ENCODE measurements around the gene PI4KA.
"Not testable (repeated sequence)": the region's sequence is repeated elsewhere in the genome, so short reads cannot be mapped to it uniquely, and the experiment has no call there.

PI4KA gene

DNA sequence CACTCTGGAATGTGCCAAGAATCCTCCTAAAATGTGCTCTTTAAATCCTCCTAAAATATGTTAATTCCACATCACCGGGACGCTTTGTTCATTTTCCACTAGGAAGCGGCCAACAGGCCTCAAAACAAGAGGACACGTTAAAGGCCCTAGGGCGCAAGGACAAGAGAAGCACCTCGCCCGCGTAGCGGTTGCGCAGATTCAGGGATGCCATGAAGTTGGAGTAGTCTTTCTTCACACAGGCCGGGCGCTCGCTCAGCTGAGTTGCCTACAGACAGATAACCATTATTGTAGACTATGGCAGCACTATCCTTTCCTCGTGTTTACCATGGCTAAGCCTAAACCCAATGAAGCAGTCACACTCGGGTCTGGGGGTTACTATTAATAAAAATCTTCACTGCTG lies 114.2 kb downstream of the PI4KA start:
- TF ChIP-seq, protein P1, sequence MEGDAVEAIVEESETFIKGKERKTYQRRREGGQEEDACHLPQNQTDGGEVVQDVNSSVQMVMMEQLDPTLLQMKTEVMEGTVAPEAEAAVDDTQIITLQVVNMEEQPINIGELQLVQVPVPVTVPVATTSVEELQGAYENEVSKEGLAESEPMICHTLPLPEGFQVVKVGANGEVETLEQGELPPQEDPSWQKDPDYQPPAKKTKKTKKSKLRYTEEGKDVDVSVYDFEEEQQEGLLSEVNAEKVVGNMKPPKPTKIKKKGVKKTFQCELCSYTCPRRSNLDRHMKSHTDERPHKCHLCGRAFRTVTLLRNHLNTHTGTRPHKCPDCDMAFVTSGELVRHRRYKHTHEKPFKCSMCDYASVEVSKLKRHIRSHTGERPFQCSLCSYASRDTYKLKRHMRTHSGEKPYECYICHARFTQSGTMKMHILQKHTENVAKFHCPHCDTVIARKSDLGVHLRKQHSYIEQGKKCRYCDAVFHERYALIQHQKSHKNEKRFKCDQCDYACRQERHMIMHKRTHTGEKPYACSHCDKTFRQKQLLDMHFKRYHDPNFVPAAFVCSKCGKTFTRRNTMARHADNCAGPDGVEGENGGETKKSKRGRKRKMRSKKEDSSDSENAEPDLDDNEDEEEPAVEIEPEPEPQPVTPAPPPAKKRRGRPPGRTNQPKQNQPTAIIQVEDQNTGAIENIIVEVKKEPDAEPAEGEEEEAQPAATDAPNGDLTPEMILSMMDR (IDR thresholded peaks at IDR 0.05; ENCODE audit: insufficient read depth, low read depth, low read length, missing control alignments) = no peak
- DNase-seq (ENCODE audit: low read depth) = no peak
- no peak overlapping the region for H3K4me3 ChIP-seq (ENCODE audit: low read depth, low read length)

DNA sequence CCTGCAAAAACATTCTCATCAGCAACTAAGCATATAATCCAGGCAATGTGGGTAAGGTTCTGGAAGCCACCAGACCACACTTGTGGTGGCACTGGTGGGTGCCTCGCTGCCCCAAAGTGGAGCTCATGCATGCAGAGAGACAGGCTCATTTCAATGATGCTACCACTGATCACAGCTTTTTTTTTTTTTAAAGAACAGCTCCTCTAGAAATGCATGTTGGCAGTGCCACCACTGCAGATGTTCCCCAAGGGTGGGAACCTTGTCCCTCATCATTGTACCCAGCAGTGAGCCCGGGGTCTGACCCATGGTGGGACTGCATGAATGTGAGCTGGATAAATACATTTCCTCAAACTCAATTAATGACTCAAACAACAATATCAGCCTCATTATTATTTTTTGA lies 115.8 kb downstream of the PI4KA start:
- no peak overlapping the region for H3K4me3 ChIP-seq (ENCODE audit: low read depth, low read length)
- no peak for DNase-seq (ENCODE audit: low read depth)
- TF ChIP-seq, protein P1 (IDR thresholded peaks at IDR 0.05; ENCODE audit: insufficient read depth, low read depth, low read length, missing control alignments) = no peak

DNA sequence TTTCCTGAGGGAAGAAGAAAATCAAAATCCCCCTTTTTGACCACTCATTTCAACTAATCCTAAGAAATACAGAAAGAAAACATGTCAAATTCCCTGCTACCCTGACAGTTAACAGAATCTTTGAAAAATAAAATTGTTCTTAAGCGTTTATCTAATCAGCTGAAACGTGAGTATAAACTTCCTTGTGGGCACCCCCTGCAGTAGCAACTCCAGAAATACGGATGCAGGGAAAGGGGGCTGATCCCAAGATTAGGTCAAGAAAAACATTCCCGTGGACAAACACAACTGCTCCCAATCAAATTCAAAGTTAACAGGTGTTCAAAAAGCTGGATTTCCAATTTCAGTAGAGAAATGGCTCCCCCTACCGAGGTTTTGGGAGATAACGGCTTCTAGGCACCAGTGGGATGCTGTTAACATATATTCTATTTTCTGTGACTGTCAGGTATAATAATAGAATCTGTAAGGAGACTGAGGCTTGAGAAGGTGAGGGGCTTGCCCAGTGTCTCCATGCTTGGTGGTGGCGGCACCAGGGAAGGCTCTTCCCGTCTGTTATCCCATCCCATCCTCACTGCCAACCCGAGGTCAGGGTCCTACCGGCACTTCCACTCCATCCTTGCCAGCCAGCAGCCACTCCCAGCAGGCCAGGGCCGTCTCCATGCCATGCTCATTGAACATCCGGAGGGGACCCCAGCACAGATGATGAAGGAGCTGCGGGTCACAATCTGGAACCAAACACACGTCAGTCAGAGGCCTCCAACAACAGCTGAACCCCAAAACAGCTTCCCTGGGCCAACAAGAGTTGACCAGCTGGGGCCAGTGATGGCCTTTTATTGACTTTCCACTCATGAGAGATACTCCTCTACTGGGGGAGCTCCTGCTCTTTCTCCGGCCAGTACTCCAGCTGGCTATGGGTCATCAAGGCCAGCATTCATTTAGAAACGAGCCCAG lies 116.7 kb downstream of the PI4KA start:
- TF ChIP-seq, protein P1 (IDR thresholded peaks at IDR 0.05; ENCODE audit: insufficient read depth, low read depth, low read length, missing control alignments) = peak; percentile 67
- no peak overlapping the region for H3K4me3 ChIP-seq (ENCODE audit: low read depth, low read length)
- peak; percentile 46 for DNase-seq (ENCODE audit: low read depth)

DNA sequence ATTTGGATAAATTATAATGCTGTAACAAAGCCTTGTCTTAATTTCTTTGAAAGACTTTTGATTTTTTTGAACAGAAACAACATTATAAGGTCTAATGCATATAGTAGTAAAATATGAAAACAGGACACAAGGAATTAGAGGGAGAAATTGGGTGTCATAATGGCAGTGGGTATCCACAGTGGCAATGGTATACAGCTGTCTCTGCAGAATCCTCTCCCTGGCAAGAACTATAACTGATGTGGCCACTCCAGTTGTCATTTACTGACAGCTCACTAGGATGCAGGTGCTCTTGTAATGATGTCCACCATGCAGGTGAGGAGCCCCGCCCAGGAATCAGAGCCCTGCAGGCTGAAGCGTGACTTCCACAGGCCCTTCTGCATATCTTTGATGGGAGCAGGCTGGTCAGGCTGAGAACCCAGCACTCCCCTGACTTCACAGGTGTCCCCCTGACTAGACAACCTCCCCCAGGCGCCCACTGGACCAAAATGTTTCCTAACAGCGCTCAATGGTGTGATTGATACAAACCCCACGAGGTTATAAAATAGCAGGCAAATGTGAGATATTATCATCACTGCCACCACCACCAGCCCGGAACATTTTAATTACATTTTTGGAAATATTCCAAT lies 117.5 kb downstream of the PI4KA start:
- DNase-seq (ENCODE audit: low read depth) = no peak
- H3K4me3 ChIP-seq (ENCODE audit: low read depth, low read length) = no peak overlapping the region
- TF ChIP-seq, protein P1 (IDR thresholded peaks at IDR 0.05; ENCODE audit: insufficient read depth, low read depth, low read length, missing control alignments) = no peak

DNA sequence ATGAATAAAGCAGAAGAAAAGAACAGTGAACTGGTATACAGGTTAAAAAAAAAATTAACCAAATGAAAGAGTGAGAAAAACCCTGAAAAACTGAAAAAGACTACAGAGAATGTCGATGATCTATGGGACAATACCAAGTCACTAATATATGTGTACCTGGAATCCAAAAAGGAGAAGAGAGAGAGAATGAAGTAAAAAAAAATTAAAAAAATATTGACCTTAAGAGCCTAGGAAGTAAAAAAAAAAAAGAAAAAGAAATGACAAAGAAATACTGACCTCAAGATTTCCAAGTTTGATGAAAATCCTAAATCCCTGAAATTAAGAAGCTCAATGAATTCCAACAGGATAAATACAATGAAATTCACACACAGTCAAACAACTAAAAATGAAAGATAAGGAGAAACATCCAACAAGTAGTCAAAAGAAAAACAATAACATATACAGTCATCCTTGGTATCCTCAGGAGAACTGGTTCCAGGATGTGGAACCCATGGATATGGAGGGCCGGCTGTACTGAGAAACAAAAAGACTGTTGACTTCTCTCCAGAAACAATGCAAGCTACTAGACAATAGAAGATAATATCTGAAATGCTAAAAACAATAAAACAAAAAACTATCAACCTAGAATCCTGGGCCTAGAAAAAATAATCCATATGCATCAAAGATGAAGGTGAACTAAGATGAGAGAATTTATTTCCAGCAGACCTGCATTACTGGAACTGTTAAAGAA lies 118.2 kb downstream of the PI4KA start:
- no peak for DNase-seq (ENCODE audit: low read depth)
- TF ChIP-seq, protein P1 (IDR thresholded peaks at IDR 0.05; ENCODE audit: insufficient read depth, low read depth, low read length, missing control alignments) = no peak
- no peak overlapping the region for H3K4me3 ChIP-seq (ENCODE audit: low read depth, low read length)

DNA sequence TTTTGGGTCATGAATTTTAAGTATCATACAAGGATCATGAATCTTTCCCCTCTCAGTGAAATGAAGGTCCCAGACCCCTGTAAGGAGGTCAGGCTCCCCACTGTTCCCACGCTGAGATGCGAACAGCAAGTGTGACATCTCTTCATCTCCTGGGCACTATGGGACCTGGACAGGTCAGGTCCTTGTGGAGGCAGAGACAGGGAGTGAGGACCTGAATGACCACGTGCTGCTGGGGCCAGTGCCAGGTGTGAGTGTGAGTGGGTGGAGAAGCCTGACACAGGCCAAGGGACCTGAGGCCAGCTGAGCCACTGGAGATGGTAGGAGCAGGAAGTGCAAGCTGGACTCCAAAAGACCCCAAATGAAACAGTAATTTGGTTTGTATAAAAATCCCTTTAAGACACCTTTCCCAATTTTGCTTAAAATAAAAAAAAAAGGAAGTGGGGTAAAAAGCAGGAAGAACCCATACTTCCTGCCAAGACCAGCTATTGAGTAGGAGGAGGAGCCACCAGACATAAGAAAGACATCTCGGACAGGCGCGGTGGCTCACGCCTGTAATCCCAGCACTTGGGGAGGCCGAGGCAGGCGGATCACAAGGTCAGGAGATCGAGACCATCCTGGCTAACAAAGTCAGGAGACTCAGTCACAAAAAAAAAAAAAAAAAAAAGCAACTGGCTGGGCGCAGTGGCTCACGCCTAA lies 120.1 kb downstream of the PI4KA start:
- TF ChIP-seq, protein P1 (IDR thresholded peaks at IDR 0.05; ENCODE audit: insufficient read depth, low read depth, low read length, missing control alignments) = no peak
- DNase-seq (ENCODE audit: low read depth) = no peak
- no peak overlapping the region for H3K4me3 ChIP-seq (ENCODE audit: low read depth, low read length)

DNA sequence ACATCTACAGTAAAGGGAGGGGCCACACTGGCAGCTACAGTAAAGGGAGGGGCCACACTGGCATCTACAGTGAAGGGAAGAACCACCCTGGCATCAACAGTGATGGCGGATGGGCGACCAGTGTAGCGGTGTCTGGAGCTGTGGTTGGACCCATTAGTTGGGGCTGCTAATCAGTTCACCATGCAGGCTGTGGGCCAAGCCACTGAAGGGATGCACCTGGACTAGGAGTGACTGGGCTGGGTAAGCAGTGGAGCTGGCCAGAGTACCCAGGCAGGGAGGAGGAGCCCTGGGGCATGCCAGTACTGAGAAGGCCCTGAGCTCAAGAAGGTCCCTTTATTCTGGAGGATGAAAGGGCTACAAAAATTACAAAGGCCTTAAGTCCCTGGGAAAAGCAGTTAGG lies 121.7 kb downstream of the PI4KA start:
- not testable (repeated sequence) for DNase-seq (ENCODE audit: low read depth); H3K4me3 ChIP-seq (ENCODE audit: low read depth, low read length)

DNA sequence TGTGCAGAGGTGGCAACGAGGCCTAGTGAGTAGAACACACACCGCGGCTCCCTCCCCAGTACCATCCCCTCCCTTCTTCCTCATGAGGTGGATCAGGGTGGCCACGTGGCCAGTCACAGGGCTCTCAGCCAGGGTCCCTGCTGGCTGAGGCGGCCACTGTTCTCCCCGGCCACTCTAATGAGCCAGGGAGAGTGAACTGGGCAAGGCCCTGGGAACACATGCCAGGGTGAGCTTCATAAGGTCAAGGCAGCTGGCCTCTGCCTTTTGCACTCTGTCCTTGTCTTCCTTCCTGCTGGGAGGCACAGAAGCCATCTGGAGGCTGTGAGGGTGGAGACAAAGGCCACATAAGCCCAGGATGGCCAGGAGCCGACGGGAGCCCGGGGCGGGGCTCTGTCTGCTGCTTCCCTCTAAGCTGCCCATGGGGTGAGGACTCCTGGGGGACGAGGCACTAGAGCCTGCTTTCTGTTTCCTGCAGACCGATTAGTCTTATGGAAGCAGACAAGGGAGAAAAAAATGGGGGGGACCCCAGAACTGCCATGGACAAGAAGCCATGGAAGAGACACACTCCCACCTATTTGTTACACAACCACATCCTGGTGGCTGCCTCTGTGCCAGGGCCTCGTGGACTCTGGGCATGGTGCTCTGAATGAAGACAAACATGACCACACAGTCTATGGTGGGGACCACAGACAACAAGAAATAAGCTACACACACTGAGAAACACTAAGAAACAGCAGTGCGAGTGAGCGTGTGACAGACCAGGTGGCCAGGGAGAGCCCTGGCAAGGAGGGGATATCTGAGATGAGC lies 123.1 kb downstream of the PI4KA start:
- not testable (repeated sequence) for H3K4me3 ChIP-seq (ENCODE audit: low read depth, low read length); DNase-seq (ENCODE audit: low read depth)

DNA sequence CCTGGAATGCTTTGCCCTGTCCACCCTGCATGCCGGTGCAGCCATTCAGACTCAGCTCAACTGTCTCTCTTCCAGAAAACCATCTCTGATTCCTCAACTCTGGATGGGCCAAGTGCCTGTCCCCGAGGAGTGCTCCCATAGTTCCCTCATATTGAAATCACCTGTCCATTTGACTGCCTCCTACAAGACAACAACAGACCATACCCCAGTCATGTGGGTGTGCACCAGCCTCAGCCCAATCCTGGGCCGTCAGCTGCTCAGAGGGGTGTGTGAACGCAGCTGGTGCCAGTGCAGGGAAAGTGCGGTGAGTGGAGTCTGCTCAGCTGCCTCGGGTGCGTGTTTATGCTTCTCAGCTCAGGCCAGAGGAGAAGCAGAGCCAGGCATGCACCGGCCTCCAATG lies 126.2 kb downstream of the PI4KA start:
- not testable (repeated sequence) for H3K4me3 ChIP-seq (ENCODE audit: low read depth, low read length); DNase-seq (ENCODE audit: low read depth)

Data from GM12865 (cell line).